Measurements from ENCODE around the gene LY6G6D. TPM values are rescaled to one million over a fixed set of nuclear protein-coding genes. Genes with fewer than 3 reads are reported as not detected.

The LY6G6D gene
- total and polyA plus RNA-seq, 2 of the 13 experiments (the other 11 are each of a cell fraction or from before 2014, with no cell fraction given): not detected

GRCh38 chr6:31729979-31730630 is 15.0 kb downstream of the LY6G6D start (continued):
- TF ChIP-seq, protein P1, sequence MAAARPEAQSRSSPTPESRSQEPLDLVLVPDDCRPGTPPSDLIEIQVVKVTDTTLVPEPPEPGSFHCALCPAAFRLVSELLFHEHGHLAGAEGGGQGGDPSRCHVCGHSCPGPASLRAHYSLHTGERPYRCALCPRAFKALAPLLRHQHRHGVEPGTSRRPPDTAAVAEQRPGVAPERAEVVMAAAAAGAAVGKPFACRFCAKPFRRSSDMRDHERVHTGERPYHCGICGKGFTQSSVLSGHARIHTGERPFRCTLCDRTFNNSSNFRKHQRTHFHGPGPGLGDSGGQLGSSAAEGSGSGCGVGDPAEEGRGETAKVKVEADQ (CRISPR knock-in tag; IDR thresholded peaks at IDR 0.05; ENCODE audit: borderline replicate concordance): peak; percentile 82
- TF ChIP-seq CEBPZ (IDR thresholded peaks at IDR 0.05; ENCODE audit: low read length) (no peak), RAD21 (CRISPR knock-in tag; IDR thresholded peaks at IDR 0.05) (peak; percentile 20; the same call in 1 of the 2 replicates), GABPA (IDR thresholded peaks at IDR 0.05; ENCODE audit: low read depth, low read length) (no peak), GABPA (CRISPR knock-in tag; IDR thresholded peaks at IDR 0.05; ENCODE audit: low read depth) (no peak), HDAC1 (CRISPR knock-in tag; IDR thresholded peaks at IDR 0.05) (peak; percentile 73; the same call in 1 of the 2 replicates), ELF4 (CRISPR knock-in tag; IDR thresholded peaks at IDR 0.05; ENCODE audit: borderline replicate concordance) (0 out of 2 replicates have a peak, but pooled peaks have one; percentile 64), ETV6 (CRISPR knock-in tag; conservative IDR thresholded peaks at IDR 0.05) (no peak; the same call in 1 of the 2 replicates), GLI4 (CRISPR knock-in tag; IDR thresholded peaks at IDR 0.05; ENCODE audit: borderline replicate concordance) (no peak; the same call in 1 of the 2 replicates), STAG1 (CRISPR knock-in tag; IDR thresholded peaks at IDR 0.05) (no peak), PTBP1 (IDR thresholded peaks at IDR 0.05; ENCODE audit: low read depth, low read length, poor library complexity, severe bottlenecking) (peak; percentile 82), HOXA9 (CRISPR knock-in tag; IDR thresholded peaks at IDR 0.05; ENCODE audit: borderline replicate concordance) (peak; percentile 71; the same call in 1 of the 2 replicates), STAT5B (CRISPR knock-in tag; IDR thresholded peaks at IDR 0.05) (no peak), ETV5 (CRISPR knock-in tag; IDR thresholded peaks at IDR 0.05; ENCODE audit: borderline replicate concordance) (no peak), GZF1 (CRISPR knock-in tag; IDR thresholded peaks at IDR 0.05) (0 out of 2 replicates have a peak, but pooled peaks have one; percentile 41), ZNF670 (CRISPR knock-in tag; IDR thresholded peaks at IDR 0.05; ENCODE audit: borderline replicate concordance) (peak; percentile 65; the same call in 1 of the 2 replicates), AGO2 (optimal IDR thresholded peaks at IDR 0.05; ENCODE audit: low read depth, low read length) (peak; percentile 100), ZNF383 (CRISPR knock-in tag; IDR thresholded peaks at IDR 0.05; ENCODE audit: borderline replicate concordance) (no peak), TCF7L2 (IDR thresholded peaks at IDR 0.05; ENCODE audit: low read depth, low read length) (no peak), PAX8 (CRISPR knock-in tag; IDR thresholded peaks at IDR 0.05; ENCODE audit: borderline replicate concordance) (0 out of 2 replicates have a peak, but pooled peaks have one; percentile 58)
- TF ChIP-seq, protein P2, sequence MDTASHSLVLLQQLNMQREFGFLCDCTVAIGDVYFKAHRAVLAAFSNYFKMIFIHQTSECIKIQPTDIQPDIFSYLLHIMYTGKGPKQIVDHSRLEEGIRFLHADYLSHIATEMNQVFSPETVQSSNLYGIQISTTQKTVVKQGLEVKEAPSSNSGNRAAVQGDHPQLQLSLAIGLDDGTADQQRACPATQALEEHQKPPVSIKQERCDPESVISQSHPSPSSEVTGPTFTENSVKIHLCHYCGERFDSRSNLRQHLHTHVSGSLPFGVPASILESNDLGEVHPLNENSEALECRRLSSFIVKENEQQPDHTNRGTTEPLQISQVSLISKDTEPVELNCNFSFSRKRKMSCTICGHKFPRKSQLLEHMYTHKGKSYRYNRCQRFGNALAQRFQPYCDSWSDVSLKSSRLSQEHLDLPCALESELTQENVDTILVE (CRISPR knock-in tag; IDR thresholded peaks at IDR 0.05): no peak
- TF ChIP-seq, protein P3, sequence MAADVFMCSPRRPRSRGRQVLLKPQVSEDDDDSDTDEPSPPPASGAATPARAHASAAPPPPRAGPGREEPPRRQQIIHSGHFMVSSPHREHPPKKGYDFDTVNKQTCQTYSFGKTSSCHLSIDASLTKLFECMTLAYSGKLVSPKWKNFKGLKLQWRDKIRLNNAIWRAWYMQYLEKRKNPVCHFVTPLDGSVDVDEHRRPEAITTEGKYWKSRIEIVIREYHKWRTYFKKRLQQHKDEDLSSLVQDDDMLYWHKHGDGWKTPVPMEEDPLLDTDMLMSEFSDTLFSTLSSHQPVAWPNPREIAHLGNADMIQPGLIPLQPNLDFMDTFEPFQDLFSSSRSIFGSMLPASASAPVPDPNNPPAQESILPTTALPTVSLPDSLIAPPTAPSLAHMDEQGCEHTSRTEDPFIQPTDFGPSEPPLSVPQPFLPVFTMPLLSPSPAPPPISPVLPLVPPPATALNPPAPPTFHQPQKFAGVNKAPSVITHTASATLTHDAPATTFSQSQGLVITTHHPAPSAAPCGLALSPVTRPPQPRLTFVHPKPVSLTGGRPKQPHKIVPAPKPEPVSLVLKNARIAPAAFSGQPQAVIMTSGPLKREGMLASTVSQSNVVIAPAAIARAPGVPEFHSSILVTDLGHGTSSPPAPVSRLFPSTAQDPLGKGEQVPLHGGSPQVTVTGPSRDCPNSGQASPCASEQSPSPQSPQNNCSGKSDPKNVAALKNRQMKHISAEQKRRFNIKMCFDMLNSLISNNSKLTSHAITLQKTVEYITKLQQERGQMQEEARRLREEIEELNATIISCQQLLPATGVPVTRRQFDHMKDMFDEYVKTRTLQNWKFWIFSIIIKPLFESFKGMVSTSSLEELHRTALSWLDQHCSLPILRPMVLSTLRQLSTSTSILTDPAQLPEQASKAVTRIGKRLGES (CRISPR knock-in tag; IDR thresholded peaks at IDR 0.05; ENCODE audit: borderline replicate concordance): no peak

All from HepG2 (cell line).